LNCAP (cell line): ENCODE data around the gene IP6K2.

Source experiments
- CTCF ChIP-seq: fragments of 450-650 bp; IDR thresholded peaks from 2 replicates; pipeline ENCODE4 v1.5.1; 2017; ENCODE audit warnings: mild to moderate bottlenecking

Gene IP6K2

DNA sequence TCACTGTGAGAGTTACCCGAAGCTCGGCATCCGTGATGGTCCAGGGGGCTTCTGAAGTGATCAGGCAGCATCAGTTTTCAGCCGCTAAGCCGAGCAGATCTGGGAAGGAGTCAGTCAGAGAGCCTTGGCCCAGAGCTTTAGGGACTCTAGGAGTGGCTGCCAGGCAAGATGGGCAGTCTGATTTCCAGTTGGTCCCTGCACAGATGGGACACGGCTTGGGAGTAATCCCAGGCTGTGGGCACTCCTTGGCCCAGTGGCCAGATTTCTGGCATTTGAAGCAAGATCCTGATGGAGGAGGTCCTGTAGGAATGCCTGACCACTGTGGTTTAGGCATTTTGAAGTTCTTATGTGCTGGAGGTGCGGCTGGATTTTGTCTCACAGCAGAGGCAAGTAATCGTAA lies 10.5 kb upstream of the IP6K2 start:
- TF ChIP-seq CTCF = no peak

GRCh38 chr3:48723725-48724124 lies 6.7 kb upstream of the IP6K2 start:
- no peak for TF ChIP-seq CTCF

DNA sequence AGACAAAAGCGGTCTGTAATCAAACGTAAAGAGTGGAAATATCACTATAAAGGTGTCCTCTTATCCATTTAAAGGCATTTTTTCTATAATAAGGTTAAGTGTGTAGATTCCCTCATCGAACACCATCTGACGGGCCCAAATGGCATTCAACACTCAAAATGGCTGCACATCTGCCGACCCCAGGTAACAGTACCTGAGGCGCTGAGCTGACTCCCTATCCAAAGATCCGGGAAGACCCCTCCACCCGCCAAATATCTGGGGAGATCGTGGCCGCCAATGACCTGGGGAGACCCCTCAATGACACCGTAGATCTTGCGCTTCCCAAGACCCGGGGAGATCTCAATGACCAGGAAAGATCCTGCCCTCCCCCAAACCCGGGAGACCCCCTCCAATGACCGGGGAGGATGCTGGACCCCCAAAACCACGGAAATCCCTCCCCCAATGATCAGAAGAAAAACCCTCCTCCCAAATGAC lies 476 bp downstream of the IP6K2 start:
- TF ChIP-seq CTCF = no peak

DNA sequence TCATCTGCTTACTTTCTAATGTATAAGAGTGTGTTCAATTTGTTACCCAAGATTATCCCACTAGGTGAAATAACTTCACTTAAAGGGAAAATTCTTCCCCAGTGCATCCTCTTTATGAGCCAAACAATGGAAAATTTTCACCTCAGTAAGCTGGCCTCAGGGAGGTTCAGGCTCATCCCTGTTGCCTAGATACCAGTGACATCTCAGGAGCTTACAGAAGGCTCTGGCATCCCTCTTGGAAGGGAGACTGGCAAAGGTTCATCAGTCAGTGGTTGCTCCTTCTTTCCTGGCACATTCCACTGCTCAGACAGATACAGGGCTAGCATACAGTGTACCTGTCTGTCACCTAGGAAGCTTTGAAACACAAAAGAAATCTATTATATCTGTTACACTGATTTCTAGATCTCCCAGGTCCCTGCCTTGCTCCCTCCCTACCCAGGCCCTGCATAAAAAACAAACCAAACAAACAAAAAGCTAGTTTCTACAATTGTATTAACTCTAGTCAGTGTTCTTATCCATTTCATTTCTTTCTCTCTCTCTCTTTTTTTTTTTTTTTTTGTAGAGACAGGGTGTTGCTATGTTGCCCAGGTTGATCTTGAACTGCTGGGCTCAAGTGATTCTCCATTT lies 1.7 kb downstream of the IP6K2 start:
- no peak for TF ChIP-seq CTCF

- no peak for TF ChIP-seq CTCF
Measured at GRCh38 chr3:48711727-48712126, 5.3 kb downstream of the IP6K2 start.

DNA sequence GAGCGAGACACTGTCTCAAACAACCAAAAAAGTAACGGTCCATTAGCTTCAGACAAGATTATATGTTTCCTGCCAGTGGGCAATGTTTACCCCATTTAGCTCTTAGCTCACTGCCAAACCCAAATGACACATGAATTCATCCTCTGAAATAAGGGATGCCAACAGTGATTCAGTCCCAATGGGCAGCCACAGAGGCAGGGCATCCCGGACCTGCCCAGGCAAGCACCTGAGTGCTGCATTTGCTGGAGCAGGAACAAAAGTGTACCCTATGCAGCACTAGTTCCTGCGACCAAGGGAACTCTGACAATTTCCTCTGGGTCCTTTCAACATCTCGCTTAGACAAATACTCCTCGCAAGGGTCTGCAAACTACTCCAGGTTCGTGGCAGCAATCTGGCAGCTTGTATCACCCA lies 8.0 kb downstream of the IP6K2 start:
- no peak for TF ChIP-seq CTCF

DNA sequence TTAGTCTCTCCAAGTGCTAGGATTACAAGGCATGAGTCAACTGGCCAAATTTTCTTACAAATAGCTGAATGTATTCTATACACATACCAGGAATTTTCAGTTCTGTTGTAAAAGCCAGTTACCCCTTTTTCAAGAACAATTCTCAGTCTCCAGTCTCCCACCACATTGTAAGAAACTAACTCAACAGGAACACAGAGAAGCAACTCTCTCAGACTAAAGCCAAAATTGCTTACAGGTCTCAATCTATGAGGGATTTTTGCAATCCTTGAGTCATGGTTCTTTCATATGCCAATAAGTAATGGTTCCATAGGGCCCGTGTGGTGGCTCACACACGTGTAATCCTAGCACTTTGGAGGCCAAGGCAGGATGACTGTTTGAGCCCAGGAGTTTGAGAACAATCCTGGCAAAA lies 8.5 kb downstream of the IP6K2 start:
- TF ChIP-seq CTCF = no peak

- TF ChIP-seq CTCF = no peak
Measured at GRCh38 chr3:48707157-48707556, 9.9 kb downstream of the IP6K2 start.
